Caco-2 (cell line): ENCODE results near the gene MBD3L2. TPM values are rescaled to one million over a fixed set of nuclear protein-coding genes. Genes with fewer than 3 reads are reported as not detected.
A peak's percentile ranks its signal among the peaks of the same experiment; 100 is the strongest.

ENCODE experiments used
- BruUV-seq: library from RNA; stranded (reverse); fragments of 400-500 nt; replicated peaks from 2 replicates; lab custom pipeline; 2021; lab: Mats Ljungman, UMichigan
- CTCF ChIA-PET: fragments of 300-600 bp; sonication (Branson Sonifier 250); formaldehyde crosslinking; loops from one replicate; lab custom pipeline; 2022; ENCODE audit warnings: antibody characterized with exemption; lab: Charles Lee
- POLR2A ChIA-PET: fragments of 300-600 bp; sonication (Branson Sonifier 250); formaldehyde crosslinking; loops from one replicate; lab custom pipeline; 2022; ENCODE audit warnings: antibody characterized with exemption; lab: Charles Lee
- DNase-seq, 2 experiments: peaks; one replicate each; pipeline versions ENCODE4 v3.0.0 to v3.0.0-alpha.2; 2020 to 2022
- H3K27me3 ChIP-seq: replicated peaks from 2 replicates; pipeline ENCODE4 v1.6.0; 2011; ENCODE audit warnings: low read length; ENCODE audit not compliant: control insufficient read depth, insufficient read depth
- H3K36me3 ChIP-seq: 2 replicates; pipeline ENCODE4 v1.5.1; 2011; ENCODE audit warnings: low read length; ENCODE audit not compliant: control insufficient read depth, insufficient read depth
- H3K4me1 ChIP-seq: fragments of 250-450 bp; sonication (Bioruptor Pico); 2 replicates; pipeline ENCODE4 v1.5.1; 2020; ENCODE audit warnings: mild to moderate bottlenecking
- H3K4me3 ChIP-seq: 2 replicates; pipeline ENCODE4 v1.5.1; 2011; ENCODE audit warnings: low read depth, mild to moderate bottlenecking, control low read depth, low read length
- H3K9me3 ChIP-seq: fragments of 250-450 bp; sonication (Bioruptor Pico); 2 replicates; pipeline ENCODE4 v1.5.1; 2020; ENCODE audit warnings: mild to moderate bottlenecking, moderate library complexity
- H3K27ac Mint-ChIP-seq: one replicate; pipeline ENCODE4 v1.8.0; 2022; ENCODE audit warnings: mixed read lengths; ENCODE audit not compliant: unreplicated experiment
- H3K27me3 Mint-ChIP-seq: one replicate; pipeline ENCODE4 v1.8.0; 2022; ENCODE audit warnings: mixed read lengths; ENCODE audit not compliant: insufficient read depth, unreplicated experiment
- H3K36me3 Mint-ChIP-seq: one replicate; pipeline ENCODE4 v1.8.0; 2022; ENCODE audit warnings: mild to moderate bottlenecking, mixed read lengths; ENCODE audit not compliant: insufficient read depth, unreplicated experiment
- H3K4me1 Mint-ChIP-seq: one replicate; pipeline ENCODE4 v1.8.0; 2022; ENCODE audit warnings: low read depth, mixed read lengths; ENCODE audit not compliant: unreplicated experiment
- H3K4me3 Mint-ChIP-seq: one replicate; pipeline ENCODE4 v1.8.0; 2022; ENCODE audit warnings: mild to moderate bottlenecking, moderate library complexity, mixed read lengths; ENCODE audit not compliant: unreplicated experiment
- H3K9me3 Mint-ChIP-seq: one replicate; pipeline ENCODE4 v1.8.0; 2022; ENCODE audit warnings: mixed read lengths; ENCODE audit not compliant: unreplicated experiment
- CTCF ChIP-seq, 2 experiments: fragments of 200-600 bp in 1 of 2; IDR thresholded peaks; 1 replicate in 1 of 2; 2 replicates in 1 of 2; pipeline versions ENCODE4 v1.5.1 to v1.8.0; 2011 to 2022; ENCODE audit warnings: antibody characterized with exemption in 1 of 2, control low read depth in 1 of 2, inconsistent platforms in 1 of 2, low read depth in 1 of 2, low read length in 1 of 2, mild to moderate bottlenecking in 1 of 2, moderate library complexity in 1 of 2; ENCODE audit not compliant: insufficient read depth in 1 of 2, severe bottlenecking in 1 of 2, unreplicated experiment in 1 of 2
- intact Hi-C: fragments of 100-400 bp; cut with micrococcal nuclease; formaldehyde crosslinking; loops from one replicate; pipeline ENCODE4 v1.10.0; 2022; ENCODE audit not compliant: unreplicated experiment
- total RNA-seq: library from RNA; stranded (reverse); gene quantifications from 2 replicates; pipeline ENCODE4 v1.2.3, GENCODE V29; 2022

Gene MBD3L2
- total RNA-seq, 1 experiment from 2014 or later = not detected

GRCh38 chr19:7069904-7070226, 20.7 kb downstream of the MBD3L2 start:
- H3K4me3 Mint-ChIP-seq = peak overlapping the region; percentile 72
- BruUV-seq = no TSS peak
- H3K27ac Mint-ChIP-seq = peak overlapping the region; percentile 70
- no peaks in the 10 kb centered on the region for H3K27me3 Mint-ChIP-seq
- Histone ChIP-seq H3K27me3 (no peaks in the 10 kb centered on the region), H3K36me3 (peaks cover 1% of the 10 kb centered on the region), H3K9me3 (peaks cover 6% of the 10 kb centered on the region; the same call in 1 of the 2 replicates), H3K4me1 (no peaks in the 10 kb centered on the region), H3K4me3 (peak overlapping the region; percentile 80)
- ChIA-PET POLR2A (interaction anchor here (0.5 to 1.6 kb wide), 3 partner anchors 8 to 189 kb away, joined by 3 to 28 read pairs (median 3); no protein-coding TSS in a partner anchor), CTCF (interaction anchor here (0.6 to 1.0 kb wide), 3 partner anchors 30 to 714 kb away, joined by 4 to 5 read pairs (median 4); no protein-coding TSS in a partner anchor)
- H3K4me1 Mint-ChIP-seq = peaks cover 7% of the 10 kb centered on the region
- H3K9me3 Mint-ChIP-seq = peaks cover 9% of the 10 kb centered on the region
- H3K36me3 Mint-ChIP-seq = peaks cover 44% of the 10 kb centered on the region
- no peak for DNase-seq
- intact Hi-C loops = no loop called here
- TF ChIP-seq CTCF (IDR thresholded peaks at IDR 0.05; ENCODE audit: insufficient read depth in 1 of 2, low read depth in 1 of 2, low read length in 1 of 2, severe bottlenecking in 1 of 2, unreplicated experiment in 1 of 2) = no peak

DNA sequence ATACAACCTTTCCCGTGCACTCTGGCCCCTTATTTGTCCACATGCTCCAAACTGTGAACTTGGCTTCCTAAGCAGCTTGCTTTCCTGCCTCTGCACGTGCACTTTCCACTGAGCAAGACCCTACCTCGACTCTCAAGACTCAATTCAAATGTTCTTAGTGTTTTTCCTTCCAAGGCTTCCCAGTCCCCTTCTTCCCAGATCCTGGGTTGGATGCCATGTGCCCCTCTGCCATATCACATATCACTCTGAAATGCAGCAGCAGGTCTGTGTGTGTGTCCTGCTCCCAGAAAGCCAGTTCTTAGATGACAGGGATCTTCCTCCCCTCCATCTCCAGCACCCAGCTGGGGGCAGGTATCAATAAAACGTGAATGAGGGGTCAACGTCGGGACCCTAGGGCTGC, 23.4 kb downstream of the MBD3L2 start:
- peaks cover 70% of the 10 kb centered on the region for H3K36me3 Mint-ChIP-seq
- H3K27me3 Mint-ChIP-seq = no peaks in the 10 kb centered on the region
- no TSS peak for BruUV-seq
- no peak for TF ChIP-seq CTCF (IDR thresholded peaks at IDR 0.05; ENCODE audit: insufficient read depth in 1 of 2, low read depth in 1 of 2, low read length in 1 of 2, severe bottlenecking in 1 of 2, unreplicated experiment in 1 of 2)
- DNase-seq = no peak
- Histone ChIP-seq H3K36me3 (peaks cover 6% of the 10 kb centered on the region), H3K4me3 (no peak overlapping the region), H3K4me1 (no peaks in the 10 kb centered on the region), H3K9me3 (peaks cover 11% of the 10 kb centered on the region; the same call in 1 of the 2 replicates), H3K27me3 (no peaks in the 10 kb centered on the region)
- intact Hi-C loops = no loop called here
- H3K4me1 Mint-ChIP-seq = peaks cover 7% of the 10 kb centered on the region
- H3K27ac Mint-ChIP-seq = no peak overlapping the region
- ChIA-PET CTCF (no interaction called here), POLR2A (no interaction called here)
- no peak overlapping the region for H3K4me3 Mint-ChIP-seq
- no peaks in the 10 kb centered on the region for H3K9me3 Mint-ChIP-seq

DNA sequence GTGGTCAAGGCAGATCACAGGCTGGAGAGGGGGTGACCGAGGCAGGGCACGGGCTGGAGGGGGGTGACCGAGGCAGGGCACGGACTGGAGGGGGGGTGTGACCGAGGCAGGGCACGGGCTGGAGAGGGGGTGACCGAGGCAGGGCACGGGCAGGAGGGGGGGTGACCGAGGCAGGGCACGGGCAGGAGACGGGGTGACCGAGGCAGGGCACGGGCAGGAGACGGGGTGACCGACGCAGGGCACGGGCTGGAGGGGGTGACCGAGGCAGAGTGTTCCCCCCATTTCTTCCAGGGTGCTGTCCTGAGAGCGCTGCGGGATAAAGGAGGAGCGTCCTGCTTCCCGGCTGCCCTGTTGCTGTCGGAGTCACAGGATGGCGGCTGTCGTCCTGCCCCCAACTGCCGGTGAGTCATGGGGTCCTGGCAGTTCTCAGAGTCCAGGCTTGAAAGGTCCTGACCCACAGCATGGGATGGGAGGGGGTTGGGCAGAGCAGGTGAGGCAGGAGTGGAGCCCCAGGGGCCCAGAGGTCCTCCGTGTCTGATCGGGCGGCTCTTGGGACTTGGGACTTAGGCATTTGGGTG, 25.7 kb downstream of the MBD3L2 start:
- peaks cover 9% of the 10 kb centered on the region for H3K36me3 ChIP-seq
- no peaks in the 10 kb centered on the region for H3K27me3 ChIP-seq
- H3K27me3 Mint-ChIP-seq = no peaks in the 10 kb centered on the region
- peaks cover 17% of the 10 kb centered on the region for H3K9me3 Mint-ChIP-seq
- no peak overlapping the region for H3K4me3 Mint-ChIP-seq
- CTCF ChIA-PET = no interaction called here
- peaks cover 14% of the 10 kb centered on the region; the same call in 1 of the 2 replicates for H3K9me3 ChIP-seq
- no peaks in the 10 kb centered on the region for H3K4me1 ChIP-seq
- H3K36me3 Mint-ChIP-seq = peaks cover 82% of the 10 kb centered on the region
- no peak for DNase-seq
- H3K4me3 ChIP-seq = no peak overlapping the region
- H3K4me1 Mint-ChIP-seq = no peaks in the 10 kb centered on the region
- no TSS peak for BruUV-seq
- no peak for TF ChIP-seq CTCF (IDR thresholded peaks at IDR 0.05; ENCODE audit: insufficient read depth in 1 of 2, low read depth in 1 of 2, low read length in 1 of 2, severe bottlenecking in 1 of 2, unreplicated experiment in 1 of 2)
- POLR2A ChIA-PET = no interaction called here
- no peak overlapping the region for H3K27ac Mint-ChIP-seq
- intact Hi-C loops = no loop called here
